GM19438 (cell line): ENCODE measurements around the gene ATL1.
"Not testable (repeated sequence)": the region's sequence is repeated elsewhere in the genome, so short reads cannot be mapped to it uniquely, and the experiment has no call there.

Experiments used
- ATAC-seq: cut with Tn5 transposase; IDR thresholded peaks from one replicate; pipeline ENCODE4 v1.9.1; 2021; ENCODE audit warnings: low read depth; ENCODE audit not compliant: unreplicated experiment

The ATL1 gene

DNA sequence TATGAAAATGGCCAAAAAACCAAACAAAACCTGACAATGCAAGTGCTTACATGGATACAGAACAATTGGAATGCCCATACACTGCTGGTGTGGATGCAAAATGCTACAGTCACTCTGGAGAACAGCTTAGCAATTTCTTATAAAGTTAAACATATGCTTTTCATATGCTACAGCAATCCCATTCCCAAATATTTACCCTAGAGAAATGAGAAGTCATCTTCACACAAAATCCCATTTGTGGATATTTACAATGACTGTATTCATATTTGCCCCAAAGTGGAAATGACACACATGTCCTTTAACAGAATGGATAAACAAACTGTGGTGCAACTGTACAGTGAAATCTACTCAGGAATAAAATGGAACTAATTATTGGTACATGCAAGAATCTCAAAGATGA, 87.8 kb downstream of the ATL1 start:
- peak; percentile 13 for ATAC-seq

GRCh38 chr14:50649691-50650090, 89.7 kb downstream of the ATL1 start:
- ATAC-seq = no peak

DNA sequence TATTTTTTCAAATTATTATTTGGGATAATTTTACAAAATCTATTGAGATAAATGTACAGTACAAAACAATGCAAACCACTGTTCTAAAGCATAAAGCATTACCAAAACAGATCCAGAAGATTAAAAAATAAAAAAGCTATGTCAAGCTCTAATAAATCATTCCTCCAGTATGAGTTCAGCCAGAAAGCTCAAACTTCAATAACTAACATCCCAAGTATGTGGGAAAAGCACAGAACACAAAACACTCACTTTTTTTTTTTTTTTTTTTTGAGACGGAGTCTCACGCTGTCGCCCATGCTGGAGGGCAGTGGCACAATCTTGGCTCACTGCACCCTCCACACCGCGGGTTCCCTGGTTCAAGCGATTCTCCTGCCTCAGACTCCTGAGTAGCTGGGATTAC, 96.8 kb downstream of the ATL1 start:
- no peak for ATAC-seq

DNA sequence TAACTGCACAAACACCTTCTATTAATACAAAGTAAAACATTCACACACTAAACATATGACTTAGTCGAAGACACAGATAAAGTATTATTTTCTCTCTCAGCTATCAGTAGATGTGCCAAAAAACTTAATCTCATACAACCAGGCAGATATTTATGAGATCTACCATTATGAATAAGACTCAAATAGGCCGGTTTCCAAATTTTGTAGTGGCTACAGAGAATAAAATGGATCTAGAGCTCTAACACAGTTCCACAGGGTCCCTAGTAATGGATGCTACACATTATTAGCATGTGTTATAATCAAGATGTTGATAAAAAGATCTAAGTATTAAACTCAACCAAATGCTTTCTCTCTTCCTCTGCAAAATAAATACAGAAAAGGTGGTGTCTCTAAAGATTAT, 97.8 kb downstream of the ATL1 start:
- no peak for ATAC-seq

DNA sequence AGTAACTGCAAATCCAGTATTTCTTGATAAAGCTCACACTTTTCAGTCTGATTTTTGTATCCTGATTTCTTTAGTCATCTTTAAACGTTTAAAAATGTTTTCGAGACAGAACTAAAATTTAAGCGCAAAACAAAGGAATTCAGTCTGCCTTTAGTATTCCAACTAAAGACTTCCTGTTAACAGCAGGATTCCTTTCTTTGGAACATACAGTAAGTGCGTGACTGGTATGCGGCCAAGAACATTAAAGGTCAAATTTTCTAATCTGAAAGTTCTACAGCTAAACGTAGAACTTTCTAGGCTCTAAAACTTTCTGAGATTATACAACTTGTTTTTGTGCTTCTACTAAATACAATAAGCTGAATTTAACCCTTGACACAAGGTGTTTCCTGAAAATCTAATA, 98.3 kb downstream of the ATL1 start:
- ATAC-seq = no peak

GRCh38 chr14:50659327-50659974, 99.5 kb downstream of the ATL1 start:
- ATAC-seq = no peak

DNA sequence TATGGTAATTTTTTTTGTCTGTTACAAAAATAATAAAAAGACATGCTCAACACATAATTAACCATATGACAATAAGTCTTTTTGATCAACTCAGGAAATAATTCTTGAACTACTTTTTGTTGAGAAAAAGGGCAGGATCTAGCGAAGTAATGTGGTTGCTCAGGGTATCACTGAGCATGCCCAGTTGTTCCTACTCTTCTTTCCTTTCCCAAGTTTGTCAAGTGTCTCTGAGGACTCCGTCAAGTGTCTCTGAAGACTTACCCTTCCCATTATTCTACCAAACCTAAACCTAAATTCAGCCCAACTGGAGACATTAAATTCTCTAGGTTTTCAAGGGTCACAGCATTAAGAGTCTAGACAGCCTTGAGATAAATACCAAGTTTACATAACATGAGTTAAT, 104.6 kb downstream of the ATL1 start:
- ATAC-seq = not testable (repeated sequence)

DNA sequence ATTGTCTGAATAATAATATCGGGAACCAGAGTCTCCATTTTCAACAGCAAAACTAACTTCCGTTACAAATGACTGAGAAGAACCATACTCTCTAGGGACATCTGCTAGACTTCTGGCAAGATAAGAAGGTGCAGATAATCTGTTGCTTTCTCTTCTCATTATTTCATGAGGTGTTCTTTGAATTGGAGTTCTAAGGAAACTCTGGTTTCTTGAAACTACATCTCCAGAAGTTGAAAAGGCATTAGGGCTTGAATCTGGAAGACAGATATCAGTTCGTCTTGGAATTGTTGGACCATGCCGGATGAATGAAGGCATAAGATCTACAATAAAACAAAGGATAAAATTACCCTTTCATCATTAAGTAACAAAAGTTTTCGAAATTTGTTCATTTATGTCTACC, 105.4 kb downstream of the ATL1 start:
- ATAC-seq = not testable (repeated sequence)

DNA sequence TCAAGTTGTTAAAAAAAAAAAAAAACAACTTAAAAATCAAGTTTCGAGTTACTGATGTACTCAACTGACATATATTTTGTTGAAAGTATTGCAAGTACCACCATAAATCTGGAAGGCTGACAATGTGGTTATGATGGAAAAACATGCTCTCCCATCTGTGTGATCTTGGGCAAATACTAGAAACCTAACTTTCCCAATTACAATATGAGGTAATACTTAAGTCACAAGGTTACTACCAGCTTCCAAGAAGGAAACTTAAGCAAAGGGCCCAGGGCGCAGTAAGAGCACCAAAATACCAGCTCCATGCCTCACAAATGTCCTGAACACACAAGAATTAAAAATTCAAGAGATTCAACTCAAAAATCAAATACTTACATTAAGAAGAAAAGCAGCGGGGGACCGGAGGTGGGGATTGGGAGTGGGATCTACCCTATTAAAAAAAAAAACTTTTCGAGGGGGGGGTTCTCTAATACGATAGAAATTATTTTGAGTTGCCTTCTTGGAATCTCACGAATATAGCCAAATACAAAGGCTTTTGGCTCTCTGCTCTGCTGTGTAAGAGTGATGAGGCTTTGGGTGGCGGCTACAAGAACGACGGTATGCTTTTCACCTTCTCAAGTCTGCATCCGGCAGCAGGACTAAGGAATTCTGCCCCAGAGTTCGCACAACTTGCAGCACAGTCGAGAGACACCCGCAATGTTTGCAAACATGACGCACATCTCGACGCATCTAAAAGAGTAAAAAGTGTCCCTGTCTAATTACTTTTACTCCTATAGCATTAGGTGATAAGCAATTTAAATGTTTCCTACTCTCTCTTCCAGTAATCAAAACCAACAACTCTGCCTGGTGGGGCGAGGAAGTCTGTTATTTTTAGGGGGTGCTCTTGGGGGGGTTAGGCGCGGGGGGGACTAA, 107.1 kb downstream of the ATL1 start:
- ATAC-seq = no peak

DNA sequence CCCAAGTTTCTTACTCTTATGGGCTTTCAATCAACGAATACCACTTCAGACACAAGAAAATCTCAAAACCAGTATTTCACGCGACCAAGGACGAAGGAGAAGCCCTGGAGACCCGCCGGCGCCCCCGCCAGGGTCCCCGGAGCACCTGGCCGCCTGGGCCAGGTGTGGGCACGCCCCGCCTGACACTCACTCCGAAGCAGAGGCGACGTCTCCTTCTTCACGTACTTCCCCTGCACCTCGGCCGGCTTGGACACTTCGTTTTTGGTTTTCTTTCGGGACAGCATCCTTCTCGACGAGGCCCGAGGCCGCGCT, 107.7 kb downstream of the ATL1 start:
- peak; percentile 43 for ATAC-seq

GRCh38 chr14:50667996-50668825, 108.3 kb downstream of the ATL1 start, which contains the start of gene SAV1:
Gene SAV1 (minus strand): TSS chr14:50668306. CDS start chr14:50667967, 339 bp downstream.
- peak; percentile 61 for ATAC-seq

DNA sequence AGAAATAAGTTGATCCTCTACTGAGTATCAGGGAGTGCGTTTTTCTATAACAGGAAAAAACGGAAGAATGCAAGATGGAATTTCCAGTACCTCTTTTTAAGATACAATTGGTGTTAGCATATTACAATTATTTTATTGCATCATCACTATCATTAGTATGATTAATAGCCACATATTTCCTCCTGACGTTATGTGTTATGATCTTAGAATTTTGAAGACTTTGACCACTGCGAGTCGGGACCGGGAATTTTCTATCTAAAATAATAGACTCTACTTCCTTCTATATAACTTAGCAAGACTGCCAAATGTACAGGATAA, 108.8 kb downstream of the ATL1 start:
- no peak for ATAC-seq

DNA sequence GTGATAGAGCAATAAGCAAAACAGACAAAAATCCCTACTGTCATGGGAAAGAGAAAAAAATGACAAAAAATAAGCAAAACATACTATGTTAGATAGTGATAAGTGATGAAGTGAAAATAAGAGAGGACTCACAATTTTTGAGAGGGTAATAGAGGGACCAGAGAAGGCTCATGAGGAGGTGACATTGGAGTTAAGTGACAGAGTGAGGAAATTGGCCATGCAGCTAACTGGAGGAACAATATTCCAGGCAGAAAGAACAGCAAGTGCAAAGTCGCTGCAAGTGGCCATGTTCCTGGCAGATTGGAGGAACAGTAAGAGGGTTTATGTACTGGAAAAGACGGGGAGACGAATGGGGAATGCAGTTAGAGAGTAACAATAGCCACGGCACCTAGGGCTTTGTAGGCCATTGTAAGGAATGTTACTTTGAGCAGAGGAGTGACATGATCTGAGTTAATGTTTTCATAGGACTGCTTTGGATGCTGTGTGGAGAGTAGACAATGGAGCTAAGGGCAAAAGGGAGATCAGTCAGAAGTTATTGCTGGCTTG, 109.6 kb downstream of the ATL1 start:
- ATAC-seq = no peak

DNA sequence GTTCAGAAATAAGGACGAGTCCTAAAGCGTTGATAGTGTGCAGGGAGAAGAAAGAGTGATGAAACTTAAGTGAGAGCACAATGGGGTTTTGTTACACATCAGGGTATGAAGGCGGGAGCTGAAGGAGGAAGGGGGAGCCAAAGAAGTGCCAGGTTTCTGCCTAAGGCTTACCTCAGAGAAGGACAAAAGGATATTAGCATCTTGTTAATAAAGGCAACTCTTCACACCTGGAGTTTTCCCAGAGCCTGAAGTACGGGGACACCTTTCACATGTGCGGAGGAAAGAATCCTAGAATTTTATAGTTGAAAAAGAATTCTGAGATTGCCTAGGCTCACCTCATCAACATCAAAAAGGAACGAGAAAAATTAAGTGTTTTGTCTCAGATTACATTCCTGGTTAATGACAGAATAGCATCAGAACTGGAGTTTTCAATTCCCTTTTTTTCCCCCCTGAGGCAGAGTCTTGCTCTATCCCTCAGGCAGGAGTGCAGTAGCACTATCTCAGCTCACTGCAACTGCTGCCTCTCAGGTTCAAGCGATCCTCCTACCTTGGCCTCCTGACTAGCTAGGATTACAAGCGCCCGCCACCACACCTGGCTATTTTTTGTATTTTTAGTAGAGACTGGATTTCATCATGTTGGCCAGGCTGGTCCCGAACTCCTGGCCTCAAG, 110.4 kb downstream of the ATL1 start:
- no peak for ATAC-seq

DNA sequence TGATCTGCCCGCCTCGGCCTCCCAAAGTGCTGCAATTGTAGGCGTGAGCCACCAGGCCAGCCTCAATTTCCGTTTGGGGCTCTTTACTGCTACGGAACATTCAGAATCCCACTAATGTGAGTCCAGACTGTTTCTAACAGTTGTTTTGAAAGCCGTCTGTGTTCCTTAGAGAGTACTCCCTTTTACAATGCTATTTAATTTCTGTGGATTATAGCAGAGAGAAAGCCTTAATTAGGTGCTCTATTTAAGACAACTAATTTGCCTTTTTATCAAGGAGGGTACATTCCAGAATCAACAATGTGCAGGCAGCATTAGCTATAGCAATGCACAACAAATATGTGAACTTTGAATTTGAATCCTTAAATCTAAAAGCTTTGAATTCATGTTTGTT, 110.9 kb downstream of the ATL1 start:
- ATAC-seq = no peak

DNA sequence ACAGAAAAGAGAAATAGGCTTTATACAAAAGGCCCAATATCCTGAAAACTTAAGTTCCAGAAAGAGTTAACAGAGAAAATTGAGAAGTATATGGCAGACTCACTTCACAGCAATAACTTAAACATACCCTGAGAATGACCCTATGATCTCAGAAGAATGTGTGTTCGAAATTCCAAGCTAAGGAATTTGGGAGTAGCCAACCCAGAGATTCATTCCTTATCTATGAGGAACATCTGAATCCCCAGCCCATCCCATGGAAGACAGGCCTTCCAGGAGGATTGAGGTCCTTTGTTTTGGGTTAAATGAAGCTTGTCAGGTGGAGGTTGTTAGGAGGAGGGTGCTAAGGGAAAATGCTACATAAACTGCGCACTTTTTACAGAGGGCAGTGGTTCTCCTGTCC, 115.7 kb downstream of the ATL1 start:
- no peak for ATAC-seq

DNA sequence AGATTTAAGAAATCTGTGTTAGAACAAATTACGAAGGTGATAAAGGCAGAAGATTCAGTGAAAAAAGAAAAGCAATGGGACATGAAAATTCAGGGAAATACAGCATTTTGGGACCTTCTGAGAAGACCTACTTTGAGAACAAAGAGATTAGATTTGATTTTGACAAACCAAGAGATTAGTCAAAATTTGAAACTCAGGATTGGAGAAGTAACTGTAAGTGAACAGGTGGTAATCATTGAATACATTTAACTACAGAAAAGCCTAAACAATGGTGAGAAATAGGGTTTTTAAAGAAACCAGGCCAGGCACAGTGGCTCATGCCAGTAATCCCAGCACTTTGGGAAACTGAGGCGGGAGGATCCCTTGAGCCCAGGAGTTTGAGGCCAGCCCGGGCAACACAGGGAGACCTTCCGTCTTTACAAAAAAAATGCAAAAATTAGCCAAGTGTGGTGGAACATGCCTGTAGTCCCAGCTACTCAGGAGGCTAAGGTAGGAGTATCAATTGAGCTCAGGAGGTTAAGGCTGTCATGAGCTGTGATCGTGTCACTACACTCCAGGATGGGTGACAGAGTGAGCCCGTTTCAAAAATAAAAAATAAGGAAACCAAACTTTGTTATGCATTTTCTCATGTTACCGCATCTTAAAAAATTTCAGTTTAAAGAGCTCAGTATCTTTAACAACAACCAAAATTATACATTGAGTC, 117.0 kb downstream of the ATL1 start:
- ATAC-seq = no peak

GRCh38 chr14:50677527-50678063, 117.7 kb downstream of the ATL1 start:
- ATAC-seq = no peak

DNA sequence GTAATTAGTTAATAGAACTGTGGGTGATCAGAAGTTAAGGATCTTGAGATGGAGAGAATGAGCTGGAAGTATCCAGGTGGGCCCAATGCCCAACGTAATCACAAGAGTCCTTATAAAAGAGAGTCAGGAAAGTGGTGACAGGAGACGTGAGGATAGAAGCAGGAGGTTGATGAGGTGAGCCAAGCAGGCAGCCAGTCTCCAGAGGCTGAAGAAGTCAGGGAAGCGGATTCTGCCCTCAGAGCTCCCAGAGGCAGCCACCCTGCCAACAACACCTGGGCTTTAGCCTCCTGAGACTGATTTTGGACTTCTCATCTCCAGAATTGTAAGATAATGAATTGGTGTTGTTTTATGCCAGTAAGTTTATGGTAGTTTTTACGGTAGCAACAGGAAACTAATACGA, 118.2 kb downstream of the ATL1 start:
- no peak for ATAC-seq

GRCh38 chr14:50679674-50680073, 119.7 kb downstream of the ATL1 start:
- ATAC-seq = no peak
